ENCODE measurements around the gene HOOK2. TPM values are rescaled to one million over a fixed set of nuclear protein-coding genes. Genes with fewer than 3 reads are reported as not detected.

HOOK2 gene
- total and polyA plus RNA-seq, 2 of the 8 experiments (the other 6 are each of a cell fraction or from before 2014, with no cell fraction given): 23.8 to 63.2 TPM

- TF ChIP-seq RNF2 (IDR thresholded peaks at IDR 0.05; ENCODE audit: borderline replicate concordance, low read depth, low read length, missing control alignments, poor library complexity, severe bottlenecking) (no peak), RFX5 (IDR thresholded peaks at IDR 0.05; ENCODE audit: borderline replicate concordance, low read depth, low read length) (no peak), CEBPB (IDR thresholded peaks at IDR 0.05; ENCODE audit: low read depth, low read length) (no peak)
Measured at GRCh38 chr19:12767666-12768065, 7.7 kb downstream of the HOOK2 start (continued).
